Measurements from ENCODE around the gene RHBDL1. TPM values are rescaled to one million over a fixed set of nuclear protein-coding genes. Genes with fewer than 3 reads are reported as not detected.

RHBDL1 gene
- total RNA-seq, 1 experiment from 2014 or later = 0.80 TPM

GRCh38 chr16:717450-718245 lies 42.2 kb downstream of the RHBDL1 start:
- DNase-seq (ENCODE audit: low read depth) = no peak

GRCh38 chr16:718389-718788 lies 42.9 kb downstream of the RHBDL1 start:
- no peak for DNase-seq (ENCODE audit: low read depth)

- DNase-seq (ENCODE audit: low read depth) = no peak
Observed at GRCh38 chr16:718922-719321, 43.5 kb downstream of the RHBDL1 start.

- DNase-seq (ENCODE audit: low read depth) = no peak
Observed at GRCh38 chr16:719815-720446, 44.5 kb downstream of the RHBDL1 start.

GRCh38 chr16:720447-720989 lies 45.0 kb downstream of the RHBDL1 start:
- DNase-seq (ENCODE audit: low read depth) = peak; percentile 79

GRCh38 chr16:720990-721764 lies 45.7 kb downstream of the RHBDL1 start, which contains the start of gene ANTKMT:
ANTKMT (plus strand) TSS chr16:721146; CDS start chr16:721275, 129 bp downstream.
- peak; percentile 64 for DNase-seq (ENCODE audit: low read depth)

GRCh38 chr16:721765-722540 lies 46.5 kb downstream of the RHBDL1 start:
- DNase-seq (ENCODE audit: low read depth) = no peak

- no peak for DNase-seq (ENCODE audit: low read depth)
Observed at GRCh38 chr16:722835-723633, 47.6 kb downstream of the RHBDL1 start.

GRCh38 chr16:723695-724094 lies 48.2 kb downstream of the RHBDL1 start:
- no peak for DNase-seq (ENCODE audit: low read depth)

GRCh38 chr16:724188-725040 lies 48.9 kb downstream of the RHBDL1 start:
- no peak for DNase-seq (ENCODE audit: low read depth)

GRCh38 chr16:725041-725376 lies 49.5 kb downstream of the RHBDL1 start:
- no peak for DNase-seq (ENCODE audit: low read depth)

GRCh38 chr16:725463-726187 lies 50.2 kb downstream of the RHBDL1 start:
- no peak for DNase-seq (ENCODE audit: low read depth)

GRCh38 chr16:726188-726437 lies 50.6 kb downstream of the RHBDL1 start:
- no peak for DNase-seq (ENCODE audit: low read depth)

- peak; percentile 44 for DNase-seq (ENCODE audit: low read depth)
Observed at GRCh38 chr16:726438-727290, 51.2 kb downstream of the RHBDL1 start, which contains the start of the genes CCDC78 and HAGHL. CCDC78 (minus strand) TSS chr16:726443; CDS start chr16:726367, 76 bp downstream. HAGHL (plus strand) TSS chr16:727106; CDS start chr16:727510, 404 bp downstream.

- no peak for DNase-seq (ENCODE audit: low read depth)
Observed at GRCh38 chr16:727291-727977, 52.0 kb downstream of the RHBDL1 start.
